ENCODE results near the gene TSPO. TPM values are rescaled to one million over a fixed set of nuclear protein-coding genes. Genes with fewer than 3 reads are reported as not detected.

The TSPO gene
- total and polyA plus RNA-seq, 2 of the 13 experiments (the other 11 are each of a cell fraction or from before 2014, with no cell fraction given) = 0.46 to 1.4 TPM

DNA sequence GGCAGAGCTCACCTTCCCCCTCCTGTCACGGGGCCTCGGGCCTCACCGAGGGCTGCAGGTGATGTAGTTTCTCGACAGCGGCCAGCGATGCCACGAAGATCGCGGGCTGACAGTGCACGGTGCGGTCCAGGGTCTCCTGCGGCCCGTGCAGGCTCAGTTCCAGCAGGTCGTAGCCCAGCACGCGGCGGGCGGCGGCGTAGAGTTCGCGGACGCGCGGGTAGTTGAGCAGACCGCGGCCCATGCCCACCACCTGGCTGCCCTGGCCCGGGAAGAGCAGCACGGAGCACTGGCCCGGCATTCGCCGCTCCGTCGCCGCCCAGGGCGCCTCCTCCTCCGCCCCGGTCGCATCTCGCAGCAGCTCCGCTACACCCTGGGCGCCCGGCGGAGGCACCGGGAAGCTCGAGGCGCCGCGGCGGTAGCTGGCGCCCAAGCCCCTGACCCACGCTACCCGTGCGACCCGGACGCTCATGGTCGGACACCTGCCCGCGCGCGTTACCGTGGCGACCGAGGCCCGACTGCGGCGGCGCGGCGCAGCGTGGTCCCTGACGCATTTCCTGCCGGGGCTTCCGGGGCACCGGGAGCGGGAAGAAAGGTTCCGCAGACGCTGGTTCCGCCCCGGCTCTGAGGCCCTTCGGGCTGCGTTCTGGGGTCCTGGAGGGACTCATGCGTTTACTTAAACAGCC, 8.3 kb upstream of the TSPO start, which contains the start of gene MCAT (continued):
- TF ChIP-seq ZEB1 (IDR thresholded peaks at IDR 0.05; ENCODE audit: insufficient replicate concordance, low read depth) (no peak), ATF2 (CRISPR knock-in tag; IDR thresholded peaks at IDR 0.05) (peak; percentile 83), BCL3 (CRISPR knock-in tag; IDR thresholded peaks at IDR 0.05) (no peak), RFXANK (CRISPR knock-in tag; IDR thresholded peaks at IDR 0.05) (no peak), ZNF33A (CRISPR knock-in tag; IDR thresholded peaks at IDR 0.05; ENCODE audit: borderline replicate concordance) (no peak), TRIM22 (IDR thresholded peaks at IDR 0.05) (no peak), MTA3 (CRISPR knock-in tag; IDR thresholded peaks at IDR 0.05) (no peak), ARID4A (CRISPR knock-in tag; IDR thresholded peaks at IDR 0.05; ENCODE audit: borderline replicate concordance) (peak; percentile 99), TAF1 (CRISPR knock-in tag; IDR thresholded peaks at IDR 0.05) (peak; percentile 68; the same call in 1 of the 2 replicates), ZFP36L1 (CRISPR knock-in tag; IDR thresholded peaks at IDR 0.05) (0 out of 2 replicates have a peak, but pooled peaks have one; percentile 37), CERS6 (CRISPR knock-in tag; IDR thresholded peaks at IDR 0.05) (no peak), TBX2 (CRISPR knock-in tag; IDR thresholded peaks at IDR 0.05; ENCODE audit: borderline replicate concordance) (peak; percentile 85; the same call in 1 of the 2 replicates), SMARCC2 (IDR thresholded peaks at IDR 0.05) (no peak)

All from HepG2 (cell line).